ENCODE results near the gene PPP1R12B. TPM values are rescaled to one million over a fixed set of nuclear protein-coding genes. Genes with fewer than 3 reads are reported as not detected.

Gene PPP1R12B
- total and polyA plus RNA-seq, 4 donors = 6.0 to 122 (median 22.0) TPM

DNA sequence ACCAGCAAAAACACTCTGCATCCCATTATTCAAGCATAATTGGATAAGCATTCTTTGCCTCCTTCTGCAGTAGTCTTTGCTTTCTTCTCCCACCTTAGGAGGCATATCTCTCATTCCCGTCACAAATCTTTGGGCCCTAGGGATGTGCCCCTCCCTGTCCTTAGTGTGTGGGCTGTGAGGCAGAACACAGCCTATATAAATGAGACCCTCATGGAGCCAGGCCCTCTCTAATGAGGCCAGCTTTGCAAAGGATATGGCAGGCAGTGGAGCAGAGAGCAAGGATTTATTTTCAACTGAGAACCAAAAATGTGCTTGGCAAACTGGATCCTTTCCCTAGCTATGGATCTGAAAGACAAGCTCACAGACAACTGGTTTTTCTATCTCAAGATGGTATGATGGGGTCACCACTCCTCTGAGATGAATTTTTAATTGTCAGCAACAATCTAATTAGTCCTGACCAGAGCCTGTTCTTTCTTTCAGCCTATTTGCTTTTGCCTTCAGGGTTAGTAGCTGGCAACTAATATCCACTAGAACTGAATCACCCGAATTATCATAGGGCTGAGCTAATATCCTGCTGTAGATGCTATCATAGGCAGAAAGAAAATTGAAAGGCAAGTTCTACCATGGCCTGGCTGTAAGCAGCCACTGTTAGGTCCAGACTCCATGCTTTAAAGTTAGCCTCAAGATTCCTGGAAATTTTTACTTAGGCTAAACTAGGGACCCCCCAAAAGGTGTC, 227.6 kb downstream of the PPP1R12B start:
- Histone ChIP-seq H3K27me3 (ENCODE audit: control insufficient read depth in 3 of 3, insufficient read depth in 3 of 3, low read length in 2 of 3) (no peaks in the 10 kb centered on the region), H3K9ac (ENCODE audit: insufficient read depth in 1 of 2, low read length in 2 of 2) (peak overlapping the region in 1 of 2 donors; percentile 11), H3K4me1 (ENCODE audit: control insufficient read depth in 5 of 5, insufficient read depth in 5 of 5, low read length in 5 of 5) (peaks cover 6 to 64% (median 41%) of the 10 kb centered on the region in 5 donors), H3K9me3 (ENCODE audit: control insufficient read depth in 4 of 4, insufficient read depth in 3 of 4, low read length in 3 of 4) (no peaks in the 10 kb centered on the region), H3K27ac (ENCODE audit: low read depth in 1 of 2, low read length in 1 of 2) (peak overlapping the region; percentile 56 to 78), H3K4me3 (no peak overlapping the region), H3K36me3 (ENCODE audit: control insufficient read depth in 4 of 4, insufficient read depth in 4 of 4, low read length in 4 of 4) (peaks cover 5 to 13% (median 11%) of the 10 kb centered on the region in 4 donors)
- TF ChIP-seq, protein P1, sequence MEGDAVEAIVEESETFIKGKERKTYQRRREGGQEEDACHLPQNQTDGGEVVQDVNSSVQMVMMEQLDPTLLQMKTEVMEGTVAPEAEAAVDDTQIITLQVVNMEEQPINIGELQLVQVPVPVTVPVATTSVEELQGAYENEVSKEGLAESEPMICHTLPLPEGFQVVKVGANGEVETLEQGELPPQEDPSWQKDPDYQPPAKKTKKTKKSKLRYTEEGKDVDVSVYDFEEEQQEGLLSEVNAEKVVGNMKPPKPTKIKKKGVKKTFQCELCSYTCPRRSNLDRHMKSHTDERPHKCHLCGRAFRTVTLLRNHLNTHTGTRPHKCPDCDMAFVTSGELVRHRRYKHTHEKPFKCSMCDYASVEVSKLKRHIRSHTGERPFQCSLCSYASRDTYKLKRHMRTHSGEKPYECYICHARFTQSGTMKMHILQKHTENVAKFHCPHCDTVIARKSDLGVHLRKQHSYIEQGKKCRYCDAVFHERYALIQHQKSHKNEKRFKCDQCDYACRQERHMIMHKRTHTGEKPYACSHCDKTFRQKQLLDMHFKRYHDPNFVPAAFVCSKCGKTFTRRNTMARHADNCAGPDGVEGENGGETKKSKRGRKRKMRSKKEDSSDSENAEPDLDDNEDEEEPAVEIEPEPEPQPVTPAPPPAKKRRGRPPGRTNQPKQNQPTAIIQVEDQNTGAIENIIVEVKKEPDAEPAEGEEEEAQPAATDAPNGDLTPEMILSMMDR (IDR thresholded peaks at IDR 0.05; ENCODE audit: control extremely low read depth, extremely low read depth) = no peak
- no peak for ATAC-seq (ENCODE audit: insufficient read depth, low FRiP score)
- no peak for DNase-seq
- 72 to 84% methylated on average over 2 of the region's 2 CpGs for WGBS, 2 donors

DNA sequence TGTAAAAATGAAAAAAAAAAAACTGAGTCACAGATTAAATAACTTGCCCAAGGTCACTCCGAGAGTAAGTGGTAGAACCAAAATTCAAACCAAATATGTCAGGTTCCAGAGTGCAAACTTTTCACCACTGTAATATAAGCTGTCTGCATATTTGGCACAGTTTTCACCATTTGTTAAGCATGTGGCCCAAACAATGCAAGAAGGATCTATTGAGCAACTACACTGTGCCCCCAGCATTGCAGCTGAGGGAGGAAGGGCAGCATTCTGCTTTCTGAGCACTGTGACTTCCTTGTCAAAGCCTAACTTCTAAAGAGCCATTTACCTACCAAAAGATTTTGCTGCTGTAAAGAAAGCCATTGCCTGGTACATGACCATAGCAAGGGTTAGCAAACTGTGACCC, 228.3 kb downstream of the PPP1R12B start:
- H3K27me3 ChIP-seq (ENCODE audit: control insufficient read depth in 3 of 3, insufficient read depth in 3 of 3, low read length in 2 of 3) = no peaks in the 10 kb centered on the region
- TF ChIP-seq, protein P1 (IDR thresholded peaks at IDR 0.05; ENCODE audit: control extremely low read depth, extremely low read depth) = no peak
- no peak overlapping the region for H3K27ac ChIP-seq (ENCODE audit: low read depth in 1 of 2, low read length in 1 of 2)
- WGBS, 2 donors = 52 to 61% methylated on average over 1 of the region's 1 CpG
- peaks cover 6 to 67% (median 41%) of the 10 kb centered on the region in 5 donors for H3K4me1 ChIP-seq (ENCODE audit: control insufficient read depth in 5 of 5, insufficient read depth in 5 of 5, low read length in 5 of 5)
- peak; percentile 68 to 88 (median 87) for DNase-seq
- H3K9ac ChIP-seq (ENCODE audit: insufficient read depth in 1 of 2, low read length in 2 of 2) = no peak overlapping the region
- no peak overlapping the region for H3K4me3 ChIP-seq
- peaks cover 5 to 21% (median 14%) of the 10 kb centered on the region in 4 donors for H3K36me3 ChIP-seq (ENCODE audit: control insufficient read depth in 4 of 4, insufficient read depth in 4 of 4, low read length in 4 of 4)
- no peaks in the 10 kb centered on the region for H3K9me3 ChIP-seq (ENCODE audit: control insufficient read depth in 4 of 4, insufficient read depth in 3 of 4, low read length in 3 of 4)
- ATAC-seq (ENCODE audit: insufficient read depth, low FRiP score) = no peak

DNA sequence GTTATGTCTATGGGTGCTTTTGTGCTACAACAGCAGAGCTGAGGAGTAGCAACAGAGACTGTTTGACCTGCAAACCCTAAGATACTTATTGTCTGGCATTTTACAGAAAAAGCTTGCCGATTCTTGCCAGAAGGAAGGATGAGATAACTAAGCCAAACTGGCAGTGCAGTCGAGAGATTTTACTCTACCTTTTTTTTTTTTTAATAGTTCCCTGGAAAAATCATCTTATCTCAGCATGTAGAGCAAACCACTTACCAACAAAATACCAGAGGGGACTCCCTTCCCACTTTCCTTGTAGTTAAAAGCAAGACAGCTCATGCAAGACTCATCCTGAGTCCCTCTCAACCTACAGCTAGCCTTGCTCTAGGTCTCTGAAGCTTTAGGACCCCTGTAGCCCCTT, 228.9 kb downstream of the PPP1R12B start:
- TF ChIP-seq, protein P1 (IDR thresholded peaks at IDR 0.05; ENCODE audit: control extremely low read depth, extremely low read depth) = no peak
- 38 to 66% methylated on average over 2 of the region's 2 CpGs for WGBS, 2 donors
- Histone ChIP-seq H3K27ac (ENCODE audit: low read depth in 1 of 2, low read length in 1 of 2) (no peak overlapping the region), H3K9me3 (ENCODE audit: control insufficient read depth in 4 of 4, insufficient read depth in 3 of 4, low read length in 3 of 4) (no peaks in the 10 kb centered on the region), H3K9ac (ENCODE audit: insufficient read depth in 1 of 2, low read length in 2 of 2) (peak overlapping the region in 1 of 2 donors; percentile 44), H3K4me3 (no peak overlapping the region), H3K36me3 (ENCODE audit: control insufficient read depth in 4 of 4, insufficient read depth in 4 of 4, low read length in 4 of 4) (peaks cover 5 to 23% (median 14%) of the 10 kb centered on the region in 4 donors), H3K27me3 (ENCODE audit: control insufficient read depth in 3 of 3, insufficient read depth in 3 of 3, low read length in 2 of 3) (no peaks in the 10 kb centered on the region), H3K4me1 (ENCODE audit: control insufficient read depth in 5 of 5, insufficient read depth in 5 of 5, low read length in 5 of 5) (peaks cover 6 to 69% (median 41%) of the 10 kb centered on the region in 5 donors)
- no peak for ATAC-seq (ENCODE audit: insufficient read depth, low FRiP score)
- peak in 2 of 3 donors; percentile 32 to 50 for DNase-seq
